HL-60/S4 treated with phorbol 12-myristate 13-acetate at 8.2 ng/mL for 4 days and 3 days (cell line): ENCODE measurements around the gene KCNJ6.

ENCODE experiments used
- in situ Hi-C: fragments of 300-500 bp; cut with MboI; formaldehyde crosslinking; loops from 2 replicates; pipeline ENCODE4 v1.15.0; 2022; ENCODE audit warnings: low sequenced_read_pairs

Gene KCNJ6

GRCh38 chr21:37907076-37907475, 9.2 kb downstream of the KCNJ6 start:
- in situ Hi-C loops = no loop called here

GRCh38 chr21:37905291-37905690, 11.0 kb downstream of the KCNJ6 start:
- in situ Hi-C loops = no loop called here

GRCh38 chr21:37904856-37905255, 11.4 kb downstream of the KCNJ6 start:
- in situ Hi-C loops = no loop called here

GRCh38 chr21:37903396-37903795, 12.9 kb downstream of the KCNJ6 start:
- in situ Hi-C loops = no loop called here

- in situ Hi-C loops = no loop called here
These were observed 17.1 kb downstream of the KCNJ6 start for GRCh38 chr21:37899146-37899545.

GRCh38 chr21:37896788-37897187, 19.5 kb downstream of the KCNJ6 start:
- in situ Hi-C loops = no loop called here

- in situ Hi-C loops = no loop called here
These were observed 24.3 kb downstream of the KCNJ6 start for GRCh38 chr21:37891972-37892371.

- in situ Hi-C loops = no loop called here
These were observed 27.6 kb downstream of the KCNJ6 start for GRCh38 chr21:37888659-37889058.

GRCh38 chr21:37886726-37887299, 29.4 kb downstream of the KCNJ6 start:
- in situ Hi-C loops = no loop called here

- in situ Hi-C loops = no loop called here
These were observed 30.1 kb downstream of the KCNJ6 start for GRCh38 chr21:37886120-37886519.

- in situ Hi-C loops = no loop called here
These were observed 37.2 kb downstream of the KCNJ6 start for GRCh38 chr21:37878946-37879660.

GRCh38 chr21:37877888-37878684, 38.2 kb downstream of the KCNJ6 start:
- in situ Hi-C loops = no loop called here

GRCh38 chr21:37877171-37877570, 39.1 kb downstream of the KCNJ6 start:
- in situ Hi-C loops = no loop called here

- in situ Hi-C loops = no loop called here
These were observed 39.7 kb downstream of the KCNJ6 start for GRCh38 chr21:37876561-37876960.

GRCh38 chr21:37874904-37875780, 41.1 kb downstream of the KCNJ6 start:
- in situ Hi-C loops = no loop called here

- in situ Hi-C loops = no loop called here
These were observed 41.8 kb downstream of the KCNJ6 start for GRCh38 chr21:37874481-37874880.

GRCh38 chr21:37873655-37874054, 42.6 kb downstream of the KCNJ6 start:
- in situ Hi-C loops = no loop called here

- in situ Hi-C loops = no loop called here
These were observed 45.0 kb downstream of the KCNJ6 start for GRCh38 chr21:37871121-37871862.

- in situ Hi-C loops = no loop called here
These were observed 46.0 kb downstream of the KCNJ6 start for GRCh38 chr21:37870221-37870620.

- in situ Hi-C loops = no loop called here
These were observed 46.6 kb downstream of the KCNJ6 start for GRCh38 chr21:37869661-37870060.
